Iris pigment epithelial cell (primary cell): ENCODE measurements around the gene CCDC141.

Experiments used
- DNase-seq: peaks from one replicate; pipeline ENCODE4 v3.0.0-alpha.2; 2011; ENCODE audit warnings: low read depth

Gene CCDC141

GRCh38 chr2:178962805-178963433, 87.0 kb downstream of the CCDC141 start:
- DNase-seq: no peak

- DNase-seq: no peak
Measured at GRCh38 chr2:178962152-178962551, 87.8 kb downstream of the CCDC141 start.

GRCh38 chr2:178954049-178954448, 95.9 kb downstream of the CCDC141 start:
- DNase-seq: no peak

- DNase-seq: no peak
Measured at GRCh38 chr2:178951266-178952006, 98.5 kb downstream of the CCDC141 start.

- no peak for DNase-seq
Measured at GRCh38 chr2:178949584-178949983, 100.4 kb downstream of the CCDC141 start.

GRCh38 chr2:178949151-178949550, 100.8 kb downstream of the CCDC141 start:
- no peak for DNase-seq

GRCh38 chr2:178947006-178947405, 102.9 kb downstream of the CCDC141 start:
- no peak for DNase-seq

- DNase-seq: no peak
Measured at GRCh38 chr2:178946494-178946893, 103.4 kb downstream of the CCDC141 start.

GRCh38 chr2:178943745-178944144, 106.2 kb downstream of the CCDC141 start:
- DNase-seq: no peak

- no peak for DNase-seq
Measured at GRCh38 chr2:178934571-178934970, 115.4 kb downstream of the CCDC141 start.

GRCh38 chr2:178933493-178933892, 116.4 kb downstream of the CCDC141 start:
- DNase-seq: no peak

- no peak for DNase-seq
Measured at GRCh38 chr2:178928077-178928476, 121.9 kb downstream of the CCDC141 start.

- DNase-seq: no peak
Measured at GRCh38 chr2:178927173-178927572, 122.8 kb downstream of the CCDC141 start.

GRCh38 chr2:178924817-178925216, 125.1 kb downstream of the CCDC141 start:
- DNase-seq: no peak

- DNase-seq: no peak
Measured at GRCh38 chr2:178923546-178923945, 126.4 kb downstream of the CCDC141 start.

GRCh38 chr2:178920916-178921513, 128.9 kb downstream of the CCDC141 start:
- no peak for DNase-seq

- no peak for DNase-seq
Measured at GRCh38 chr2:178917555-178917954, 132.4 kb downstream of the CCDC141 start.

GRCh38 chr2:178915423-178916173, 134.3 kb downstream of the CCDC141 start:
- DNase-seq: no peak

- DNase-seq: peak; percentile 84
Measured at GRCh38 chr2:178914259-178914849, 135.6 kb downstream of the CCDC141 start.

GRCh38 chr2:178913049-178913441, 136.9 kb downstream of the CCDC141 start:
- no peak for DNase-seq

GRCh38 chr2:178912416-178913048, 137.4 kb downstream of the CCDC141 start:
- DNase-seq: peak; percentile 11

GRCh38 chr2:178911039-178911438, 138.9 kb downstream of the CCDC141 start:
- no peak for DNase-seq
